GM18526 (cell line): ENCODE measurements around the gene PDCD4.

ENCODE experiments used
- POLR2A ChIP-seq: IDR thresholded peaks from 3 replicates; pipeline ENCODE4 v1.6.1; 2011; ENCODE audit not compliant: insufficient read length; ENCODE audit errors: extremely low read depth

PDCD4 gene

GRCh38 chr10:110881905-110882304 lies 10.2 kb downstream of the PDCD4 start:
- no peak for TF ChIP-seq POLR2A

DNA sequence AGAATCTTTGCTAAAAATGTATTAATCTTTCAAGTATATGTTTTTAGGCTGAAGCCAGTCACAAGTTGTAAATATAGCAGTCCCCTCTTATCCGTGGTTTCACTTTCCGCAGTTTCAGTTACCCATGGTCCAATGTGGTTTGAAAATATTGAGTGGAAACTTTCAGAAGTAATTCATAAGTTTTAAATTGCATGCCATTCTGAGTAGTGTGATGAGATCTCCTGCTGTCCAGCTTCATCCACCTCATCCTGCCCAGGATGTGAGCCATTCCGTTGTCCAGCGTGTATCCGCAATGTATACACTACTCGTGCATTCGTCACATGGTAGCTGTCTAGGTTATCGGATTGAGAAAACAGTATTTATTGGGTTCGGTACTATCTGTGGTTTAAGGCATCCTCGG lies 12.2 kb downstream of the PDCD4 start:
- no peak for TF ChIP-seq POLR2A

- TF ChIP-seq POLR2A, result no peak
Measured at GRCh38 chr10:110885932-110886674, 14.4 kb downstream of the PDCD4 start.

GRCh38 chr10:110887560-110887959 lies 15.8 kb downstream of the PDCD4 start:
- no peak for TF ChIP-seq POLR2A

DNA sequence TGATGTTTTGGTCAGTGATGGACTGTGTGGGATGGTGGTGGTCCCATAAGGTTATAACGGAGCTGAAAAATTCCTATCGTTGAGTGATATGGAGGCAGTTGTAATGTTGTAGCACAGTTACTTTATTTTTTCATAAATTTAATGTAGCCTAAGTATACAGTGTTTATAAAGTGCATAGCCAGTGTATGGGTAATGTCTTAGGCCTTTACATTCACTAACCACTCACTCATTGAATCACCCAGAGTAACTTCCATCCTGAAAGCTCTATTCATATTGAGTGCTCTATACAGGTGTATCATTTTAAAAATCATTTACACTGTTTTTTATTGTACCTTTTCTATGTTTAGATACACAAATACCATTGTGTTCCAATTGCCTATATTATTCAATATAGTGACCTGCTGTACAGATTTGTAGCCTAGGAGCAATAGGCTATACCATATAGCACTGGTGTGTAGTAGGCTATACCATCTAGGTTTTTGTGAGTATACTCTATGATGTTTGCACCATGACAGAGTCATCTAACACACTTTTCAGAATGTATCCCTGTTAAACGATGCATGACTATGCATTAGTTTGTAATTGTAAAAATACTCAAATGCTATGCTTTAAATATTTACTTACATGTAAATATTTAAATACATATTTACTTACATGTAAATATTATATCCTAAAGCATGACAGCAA lies 21.0 kb downstream of the PDCD4 start:
- no peak for TF ChIP-seq POLR2A

- no peak for TF ChIP-seq POLR2A
Measured at GRCh38 chr10:110893559-110894179, 21.9 kb downstream of the PDCD4 start.

- no peak for TF ChIP-seq POLR2A
Measured at GRCh38 chr10:110897184-110897583, 25.5 kb downstream of the PDCD4 start.

- no peak for TF ChIP-seq POLR2A
Measured at GRCh38 chr10:110898391-110898790, 26.7 kb downstream of the PDCD4 start.

- no peak for TF ChIP-seq POLR2A
Measured at GRCh38 chr10:110900983-110901382, 29.3 kb downstream of the PDCD4 start.

- TF ChIP-seq POLR2A, result no peak
Measured at GRCh38 chr10:110901954-110902819, 30.5 kb downstream of the PDCD4 start.

- TF ChIP-seq POLR2A, result no peak
Measured at GRCh38 chr10:110903280-110904278, 31.9 kb downstream of the PDCD4 start.

GRCh38 chr10:110910138-110910537 lies 38.4 kb downstream of the PDCD4 start:
- TF ChIP-seq POLR2A, result no peak

DNA sequence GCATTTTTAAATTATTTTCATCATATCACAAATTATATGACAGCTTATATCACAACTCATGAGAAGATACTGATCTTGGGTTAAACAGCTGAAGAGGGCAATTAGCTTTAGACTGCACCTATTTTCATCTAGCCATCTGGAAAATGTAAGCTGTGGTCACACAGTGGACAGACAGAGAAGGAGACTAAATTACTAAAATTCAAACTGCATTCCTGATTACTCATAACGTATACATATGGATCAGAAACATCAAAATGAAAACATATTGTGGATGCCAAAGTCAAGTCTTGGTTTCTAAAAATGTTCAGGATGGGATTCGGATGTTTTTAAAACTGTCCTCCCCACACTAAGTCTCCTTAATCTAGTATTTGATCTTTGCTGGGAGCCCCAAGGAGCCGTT lies 40.6 kb downstream of the PDCD4 start:
- TF ChIP-seq POLR2A, result no peak

GRCh38 chr10:110914431-110914830 lies 42.7 kb downstream of the PDCD4 start:
- TF ChIP-seq POLR2A, result no peak
